Stimulated activated CD8-positive, alpha-beta memory T cell treated with anti-CD3 and anti-CD28 coated beads, Interleukin-12 subunit alpha, Interleukin-12 subunit beta, amount 100 ng/mL, for 24 hours (primary cell): ENCODE data around the gene RBM26.
A peak's percentile ranks its signal among the peaks of the same experiment; 100 is the strongest.

Experiments used
- DNase-seq: peaks from one replicate; pipeline ENCODE4 v3.0.0-alpha.2; 2020; ENCODE audit errors: extremely low read depth

The RBM26 gene, protein sequence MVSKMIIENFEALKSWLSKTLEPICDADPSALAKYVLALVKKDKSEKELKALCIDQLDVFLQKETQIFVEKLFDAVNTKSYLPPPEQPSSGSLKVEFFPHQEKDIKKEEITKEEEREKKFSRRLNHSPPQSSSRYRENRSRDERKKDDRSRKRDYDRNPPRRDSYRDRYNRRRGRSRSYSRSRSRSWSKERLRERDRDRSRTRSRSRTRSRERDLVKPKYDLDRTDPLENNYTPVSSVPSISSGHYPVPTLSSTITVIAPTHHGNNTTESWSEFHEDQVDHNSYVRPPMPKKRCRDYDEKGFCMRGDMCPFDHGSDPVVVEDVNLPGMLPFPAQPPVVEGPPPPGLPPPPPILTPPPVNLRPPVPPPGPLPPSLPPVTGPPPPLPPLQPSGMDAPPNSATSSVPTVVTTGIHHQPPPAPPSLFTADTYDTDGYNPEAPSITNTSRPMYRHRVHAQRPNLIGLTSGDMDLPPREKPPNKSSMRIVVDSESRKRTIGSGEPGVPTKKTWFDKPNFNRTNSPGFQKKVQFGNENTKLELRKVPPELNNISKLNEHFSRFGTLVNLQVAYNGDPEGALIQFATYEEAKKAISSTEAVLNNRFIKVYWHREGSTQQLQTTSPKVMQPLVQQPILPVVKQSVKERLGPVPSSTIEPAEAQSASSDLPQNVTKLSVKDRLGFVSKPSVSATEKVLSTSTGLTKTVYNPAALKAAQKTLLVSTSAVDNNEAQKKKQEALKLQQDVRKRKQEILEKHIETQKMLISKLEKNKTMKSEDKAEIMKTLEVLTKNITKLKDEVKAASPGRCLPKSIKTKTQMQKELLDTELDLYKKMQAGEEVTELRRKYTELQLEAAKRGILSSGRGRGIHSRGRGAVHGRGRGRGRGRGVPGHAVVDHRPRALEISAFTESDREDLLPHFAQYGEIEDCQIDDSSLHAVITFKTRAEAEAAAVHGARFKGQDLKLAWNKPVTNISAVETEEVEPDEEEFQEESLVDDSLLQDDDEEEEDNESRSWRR

DNA sequence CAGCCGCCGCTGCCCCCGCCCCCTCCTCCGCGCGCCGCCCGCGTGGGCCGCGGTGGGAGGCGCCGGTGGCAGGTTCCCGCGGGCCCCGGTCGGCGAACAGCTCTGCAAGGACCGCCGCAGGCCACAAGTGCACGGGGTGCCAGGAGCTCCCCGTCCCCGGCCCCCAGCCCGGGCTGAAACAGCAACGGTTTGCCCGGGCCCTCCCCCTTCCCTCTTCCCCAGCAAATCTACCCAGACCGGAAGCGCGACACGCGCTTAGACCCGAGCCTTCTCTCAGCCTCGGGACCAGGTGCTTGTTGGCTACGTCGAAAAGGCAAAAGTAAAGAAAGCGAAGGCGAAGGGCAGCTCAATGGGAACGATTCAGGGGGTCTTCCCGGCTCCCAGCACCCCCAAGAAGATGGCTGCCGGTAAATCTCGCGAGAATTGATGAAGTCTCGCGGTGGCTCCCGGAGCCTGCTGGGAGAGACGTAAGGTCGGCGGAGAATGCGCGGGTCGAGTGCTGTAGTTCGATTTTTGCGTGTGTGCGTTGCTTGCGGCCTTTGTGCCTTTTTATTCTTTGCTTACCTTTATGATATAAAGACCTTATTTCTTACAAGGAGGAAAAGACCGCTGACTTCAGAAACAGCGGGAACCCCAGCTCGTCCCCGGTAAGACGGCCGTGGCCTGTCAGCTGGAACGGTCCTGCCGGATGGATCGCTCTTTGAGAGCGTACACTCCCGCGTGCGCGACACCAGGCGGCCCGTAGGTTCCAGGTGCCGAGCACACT is at the start of gene RBM26:
TSS of gene RBM26 (minus strand) at position 425 of the 766 bp plus-strand sequence. CDS start 481 bp downstream, outside the sequence.
- peak; percentile 69 for DNase-seq

DNA sequence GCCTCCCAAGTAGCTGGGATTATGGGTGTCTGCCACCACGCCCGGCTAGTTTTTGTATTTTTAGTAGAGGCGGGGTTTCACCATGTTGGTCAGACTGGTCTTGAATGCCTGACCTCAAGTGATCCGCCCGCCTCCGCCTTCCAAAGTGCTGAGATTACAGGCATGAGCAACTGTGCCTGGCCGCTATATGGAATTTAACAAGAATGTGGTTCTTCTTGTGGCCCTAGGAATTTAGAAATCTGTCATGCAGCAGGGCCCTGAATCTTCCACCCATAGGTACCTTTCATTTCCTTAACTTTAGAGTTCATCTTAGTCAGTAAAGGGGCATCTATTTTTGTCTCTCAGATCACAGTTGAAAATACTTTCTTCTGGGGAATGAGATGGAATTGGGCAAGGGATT is 49.3 kb upstream of the RBM26 start:
- no peak for DNase-seq

DNA sequence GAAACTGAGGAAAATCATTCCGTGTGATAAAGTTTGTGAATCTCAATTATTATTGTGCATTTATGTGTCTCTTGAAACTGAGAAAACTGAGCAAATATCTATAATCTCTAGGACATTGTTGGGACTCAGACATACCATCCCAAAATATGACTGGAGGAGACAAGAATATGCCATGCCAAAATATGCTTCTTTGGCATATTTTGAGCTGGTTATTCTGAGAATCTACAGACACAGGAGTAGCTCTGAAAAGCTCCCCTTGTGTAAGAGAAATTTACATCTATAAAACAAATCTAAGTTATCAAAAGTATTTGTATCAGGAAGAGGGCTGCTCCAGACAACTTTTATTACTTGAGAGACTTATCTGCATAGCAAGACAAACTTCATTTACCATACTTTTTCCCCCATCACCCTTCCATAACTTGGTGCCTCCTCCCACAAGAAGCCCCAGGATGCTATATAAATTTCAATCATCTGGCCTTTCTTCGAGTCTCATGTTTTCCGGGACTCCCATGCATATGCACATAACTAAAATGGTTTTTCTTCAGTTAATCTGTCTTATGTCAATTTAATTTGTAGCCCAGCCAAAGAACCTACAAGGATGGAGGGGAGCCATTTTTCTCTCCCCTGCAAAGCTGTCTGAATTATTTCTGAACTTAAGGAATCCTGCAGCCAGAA is 46.3 kb upstream of the RBM26 start:
- no peak for DNase-seq

DNA sequence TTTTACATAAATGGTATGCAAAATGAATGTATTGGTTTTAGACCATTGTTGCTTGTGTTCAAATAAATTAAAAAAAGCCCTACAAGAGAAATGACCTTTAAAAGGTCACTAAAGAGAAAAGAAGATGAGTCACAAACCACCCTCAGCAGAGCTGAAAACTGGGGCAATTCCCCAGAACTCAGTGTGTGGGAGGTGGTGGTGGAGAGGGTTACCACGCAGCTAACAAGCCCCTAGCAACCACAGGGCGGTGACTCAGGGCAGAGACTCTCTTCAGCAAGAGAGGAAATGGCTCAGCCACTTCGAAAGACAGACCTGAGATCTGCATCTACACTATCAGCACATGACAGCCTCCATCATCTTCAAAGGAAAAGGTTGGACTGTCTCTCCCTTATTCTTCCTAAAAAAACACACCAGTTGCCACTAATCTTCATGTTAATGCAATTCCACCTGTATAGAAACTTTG is 45.5 kb upstream of the RBM26 start:
- peak; percentile 84 for DNase-seq

DNA sequence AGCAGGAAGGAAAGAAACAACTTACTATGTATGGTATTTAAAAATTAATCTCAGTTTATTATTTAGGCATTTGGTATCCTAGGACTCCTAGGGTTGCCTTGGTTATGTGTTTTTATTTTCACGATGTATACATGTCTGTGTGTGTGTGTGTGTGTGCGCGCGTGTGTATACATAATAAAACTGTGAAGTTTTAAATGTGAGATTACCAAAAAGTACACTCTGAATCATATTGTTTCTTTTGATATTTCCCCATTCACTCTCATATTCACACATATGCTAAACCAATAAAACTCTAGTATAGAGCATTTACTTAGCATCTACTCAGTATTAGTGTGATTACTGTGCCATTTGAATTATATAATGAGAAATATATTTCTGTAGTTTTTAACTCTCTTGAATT is 44.1 kb upstream of the RBM26 start:
- no peak for DNase-seq

DNA sequence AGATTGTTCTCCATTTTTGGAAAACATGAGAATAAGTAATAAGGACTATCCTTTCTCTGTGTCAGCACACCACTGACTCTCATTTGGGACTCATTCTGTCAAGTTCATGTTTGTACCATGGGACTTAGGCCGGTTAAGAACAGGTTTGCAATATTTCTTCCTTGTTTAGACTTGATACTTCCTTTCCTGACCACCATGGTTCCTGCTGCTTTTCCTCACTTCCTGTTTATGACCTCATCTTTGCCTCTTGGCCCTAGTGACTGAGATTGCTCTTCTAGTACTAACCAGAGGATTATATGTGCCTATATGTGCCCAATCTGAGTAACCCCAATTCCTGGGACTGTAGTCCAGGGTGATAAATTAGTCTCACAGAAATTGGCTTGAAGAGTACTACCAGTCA is 42.4 kb upstream of the RBM26 start:
- DNase-seq = no peak

DNA sequence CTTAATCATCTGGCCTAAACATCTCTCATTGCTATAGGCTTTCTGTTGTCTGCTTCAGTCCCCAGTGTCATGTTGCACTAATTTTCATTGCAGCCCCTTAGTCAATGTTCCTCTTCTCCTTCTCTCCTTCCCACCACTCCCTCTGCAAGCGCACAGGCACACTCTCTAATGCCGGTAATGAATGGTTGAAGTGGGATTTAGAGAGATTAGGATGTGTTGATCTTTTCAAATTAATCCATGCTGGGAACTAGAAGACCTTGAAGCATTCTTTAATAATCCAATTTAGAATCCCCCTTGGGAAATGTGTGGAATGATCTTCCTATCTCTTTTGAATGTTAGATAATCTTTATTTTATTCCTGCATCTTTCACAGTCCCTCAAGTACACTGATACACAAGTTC is 41.7 kb upstream of the RBM26 start:
- DNase-seq = no peak

DNA sequence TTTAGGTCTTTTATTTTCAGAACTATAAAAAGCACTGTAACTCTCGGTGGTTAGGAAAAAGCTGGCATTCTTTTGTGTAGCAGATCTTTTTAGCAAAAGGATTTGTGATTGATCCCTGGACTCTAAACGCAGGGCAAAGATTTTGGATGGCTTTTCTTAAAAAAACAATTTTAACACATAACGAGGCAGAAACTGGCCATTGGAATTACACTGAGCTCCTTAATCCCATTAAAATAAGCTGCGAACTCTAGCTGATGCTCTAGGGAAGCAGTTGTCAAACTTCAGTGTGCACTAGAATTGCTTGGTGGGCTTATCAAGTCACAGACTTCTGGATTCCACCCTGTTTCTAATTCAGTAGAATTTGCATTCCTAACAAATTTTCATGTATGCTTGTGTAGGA is 41.1 kb upstream of the RBM26 start:
- DNase-seq = no peak

DNA sequence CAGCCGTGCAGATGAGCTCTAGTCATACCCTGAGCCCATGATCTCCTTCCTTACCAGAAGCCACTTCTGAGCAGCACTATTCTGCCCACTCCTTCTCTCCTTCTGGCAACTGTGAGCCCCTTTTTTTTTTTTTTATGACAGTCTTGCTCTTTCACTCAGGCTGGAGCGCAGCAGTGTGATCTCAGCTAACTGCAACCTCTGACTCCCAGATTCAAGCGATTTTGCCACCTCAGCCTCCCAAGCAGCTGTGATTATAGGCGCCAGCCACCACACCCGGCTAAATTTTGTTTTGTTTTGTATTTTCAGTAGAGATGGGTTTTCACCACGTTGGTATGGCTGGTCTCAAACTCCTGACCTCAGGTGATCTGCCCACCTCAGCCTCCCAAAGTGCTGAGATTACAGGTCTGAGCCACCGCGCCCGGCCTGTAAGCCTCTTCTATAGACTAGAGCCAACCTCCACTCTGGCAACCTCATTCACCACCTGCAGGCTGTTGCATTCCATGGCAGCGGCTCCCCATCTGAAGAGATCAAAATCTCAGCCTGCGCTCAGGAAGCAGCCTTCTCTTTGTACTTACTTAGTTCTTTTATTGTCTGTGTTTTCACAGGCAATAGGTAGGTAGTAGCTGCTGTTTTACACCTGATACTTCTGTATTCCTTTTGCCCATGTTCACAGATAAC is 40.1 kb upstream of the RBM26 start:
- DNase-seq = no peak

DNA sequence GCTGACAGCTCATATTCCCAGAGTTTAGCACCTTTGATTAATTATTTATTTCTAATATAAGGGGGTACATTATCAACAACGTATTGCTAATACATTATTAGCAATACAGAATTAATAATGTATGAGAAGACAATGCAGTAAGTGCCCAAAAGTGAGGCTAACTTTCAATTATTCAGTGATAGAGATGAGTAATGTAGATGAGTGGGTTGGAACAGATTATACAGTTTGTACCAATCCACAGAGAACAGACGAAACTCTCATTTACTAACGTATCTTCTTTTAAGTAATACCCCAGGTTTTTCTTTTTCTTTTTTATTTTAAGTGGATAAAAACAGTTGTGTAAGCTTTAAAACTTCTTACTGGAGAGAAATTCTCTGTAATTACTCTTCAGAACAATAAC is 36.7 kb upstream of the RBM26 start:
- no peak for DNase-seq

DNA sequence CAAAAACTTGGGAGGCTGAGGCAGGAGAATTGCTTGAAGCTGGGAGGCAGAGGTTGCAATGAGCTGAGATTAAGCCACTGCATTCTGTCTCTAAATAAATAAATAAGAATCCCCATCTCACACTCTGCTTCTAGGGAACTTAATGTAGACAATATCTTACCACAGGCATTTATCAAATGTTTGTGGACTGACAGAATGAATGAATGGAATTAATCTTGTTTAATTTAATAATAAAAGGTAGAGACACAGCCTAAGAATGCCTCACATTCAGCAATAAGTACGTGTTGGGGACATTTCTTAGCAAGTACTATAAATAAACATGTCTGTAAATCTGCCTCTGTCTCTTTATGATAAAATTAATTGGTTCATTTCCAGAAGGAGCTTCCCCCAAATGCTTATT is 36.2 kb upstream of the RBM26 start:
- no peak for DNase-seq

DNA sequence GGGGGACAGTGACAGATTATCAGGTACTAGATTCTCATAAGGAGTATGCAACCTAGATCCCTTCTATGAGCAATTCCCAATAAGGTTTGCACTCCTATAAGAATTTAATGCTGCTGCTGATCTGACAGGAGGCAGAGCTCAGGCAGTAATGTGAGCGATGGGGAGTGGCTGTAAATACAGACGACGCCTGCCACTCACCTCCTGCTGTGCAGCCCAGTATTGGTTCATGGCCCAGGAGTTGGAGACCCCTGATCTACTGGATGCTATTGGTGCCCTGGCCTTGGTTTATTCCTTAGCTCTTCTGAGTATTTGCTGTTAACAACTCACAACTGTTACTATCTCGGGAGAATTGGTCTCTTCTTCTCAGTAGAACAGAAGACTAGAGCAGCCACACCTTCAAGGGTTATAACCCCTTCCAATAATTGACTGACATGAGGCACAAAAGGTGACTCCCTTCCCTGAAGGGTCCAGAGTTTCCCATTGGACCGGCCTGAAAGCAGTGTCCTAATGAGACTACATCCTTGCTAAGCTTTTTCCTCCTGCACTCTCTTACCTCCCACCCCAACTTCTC is 35.0 kb upstream of the RBM26 start:
- DNase-seq = no peak

DNA sequence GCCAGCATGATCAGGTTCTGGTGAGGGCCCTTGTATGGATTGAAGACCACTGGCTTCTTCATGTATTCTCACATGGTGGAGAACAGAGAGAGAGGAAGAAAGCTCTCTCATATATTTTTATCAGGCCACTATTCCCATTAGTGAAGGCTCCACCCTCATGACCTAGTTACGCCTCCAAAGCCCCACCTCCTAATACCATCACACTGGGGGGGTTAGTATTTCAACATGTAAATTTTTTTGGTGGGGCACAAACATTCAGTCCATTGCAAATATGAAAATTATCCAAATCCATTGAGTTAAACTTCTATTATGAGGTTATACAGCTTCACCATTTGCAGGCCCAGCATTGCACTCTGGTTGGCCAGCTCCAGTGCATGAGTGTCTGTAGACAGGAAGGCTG is 33.2 kb upstream of the RBM26 start:
- DNase-seq = no peak

DNA sequence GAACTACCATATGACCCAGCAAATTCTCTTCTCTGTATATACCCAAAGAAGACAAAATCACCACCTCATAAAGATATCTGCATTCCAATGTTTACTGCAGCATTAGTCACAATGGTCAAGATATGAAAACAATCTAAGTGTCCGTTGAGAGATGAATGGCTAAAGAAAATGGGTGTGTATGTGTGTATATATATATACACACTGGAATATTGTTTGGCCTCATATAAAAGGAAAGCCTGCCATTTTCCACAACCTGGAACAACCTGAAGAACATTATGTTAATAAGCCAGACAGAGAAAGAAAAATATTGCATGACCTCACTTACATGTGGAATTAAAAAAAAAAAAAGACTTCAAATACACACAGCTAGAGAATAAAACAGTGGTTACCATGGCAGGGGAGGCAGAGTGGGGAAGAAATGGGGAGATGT is 29.5 kb upstream of the RBM26 start:
- DNase-seq = no peak

DNA sequence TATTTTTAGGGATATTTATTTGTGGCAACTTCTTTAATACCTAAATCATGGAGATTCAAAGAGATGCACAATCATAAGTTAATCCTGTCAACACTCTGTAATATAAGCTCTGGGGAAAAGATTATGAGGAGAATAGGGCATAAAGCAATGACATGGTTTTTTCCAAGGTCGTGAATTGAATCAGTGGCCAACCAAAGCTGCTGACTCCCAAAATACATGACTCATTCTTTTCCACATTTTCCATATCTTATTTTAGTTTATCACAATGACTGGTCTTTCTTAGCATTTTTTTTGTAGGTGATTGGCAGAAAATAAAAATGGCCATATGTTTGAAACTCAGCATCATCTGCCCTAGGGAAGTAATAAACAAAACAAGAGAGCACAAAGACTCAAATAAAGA is 28.5 kb upstream of the RBM26 start:
- no peak for DNase-seq

DNA sequence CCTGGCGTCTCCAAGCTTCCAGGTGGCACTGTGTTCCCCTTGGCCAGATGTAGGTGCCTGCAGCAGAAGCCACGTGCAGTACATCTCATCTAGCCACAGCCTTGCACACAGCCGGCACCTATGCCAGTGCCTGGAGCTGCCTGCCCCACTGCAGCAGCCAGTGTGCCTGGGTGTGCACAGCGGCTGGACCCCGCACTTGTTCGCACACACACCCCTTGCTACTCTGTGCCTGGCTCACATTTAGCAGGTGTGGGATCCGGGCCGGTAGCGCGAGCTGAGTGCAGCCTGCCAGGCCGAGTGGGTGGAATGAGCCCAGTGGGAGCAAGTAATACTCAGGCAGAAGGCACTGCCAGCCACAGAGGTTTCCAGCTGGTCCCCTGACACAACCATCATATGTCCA is 26.9 kb upstream of the RBM26 start:
- no peak for DNase-seq

DNA sequence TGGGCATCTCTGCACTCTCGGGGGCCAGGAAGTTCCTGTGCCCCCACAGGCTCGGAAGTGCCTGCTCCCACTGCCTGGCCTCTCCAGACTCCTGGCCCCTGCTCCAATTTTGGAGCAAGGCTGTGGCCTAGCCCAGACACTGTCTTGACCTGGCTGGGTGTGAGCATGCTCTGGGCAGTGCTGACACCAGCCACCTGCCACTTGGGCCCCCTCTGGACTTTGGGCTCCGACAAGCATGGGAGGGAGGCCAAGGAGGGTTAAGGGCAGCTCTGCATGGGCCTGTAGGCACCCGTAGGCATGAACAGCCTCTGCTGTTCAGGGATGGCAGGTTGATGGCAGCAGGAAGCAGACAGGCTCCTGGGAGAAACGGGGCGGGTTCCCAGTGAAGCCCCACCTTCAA is 26.0 kb upstream of the RBM26 start:
- no peak for DNase-seq

DNA sequence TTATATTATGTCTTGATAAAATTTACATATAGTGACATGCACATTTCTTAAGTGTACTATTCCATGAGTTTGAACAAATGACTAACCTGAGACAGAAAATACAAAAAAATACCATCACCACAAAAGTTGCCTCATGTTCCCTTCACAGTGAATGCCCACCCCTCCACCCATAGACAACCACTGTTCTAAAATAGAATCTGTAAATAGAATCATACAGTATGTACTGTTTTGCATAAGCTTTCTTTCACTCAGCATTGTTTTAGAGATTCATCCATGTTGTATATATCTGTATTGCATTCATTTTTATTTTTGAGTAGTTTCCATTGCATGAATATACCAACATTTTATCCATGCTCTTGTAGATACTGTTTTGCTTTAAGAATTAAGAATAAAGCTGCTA is 23.3 kb upstream of the RBM26 start:
- no peak for DNase-seq

DNA sequence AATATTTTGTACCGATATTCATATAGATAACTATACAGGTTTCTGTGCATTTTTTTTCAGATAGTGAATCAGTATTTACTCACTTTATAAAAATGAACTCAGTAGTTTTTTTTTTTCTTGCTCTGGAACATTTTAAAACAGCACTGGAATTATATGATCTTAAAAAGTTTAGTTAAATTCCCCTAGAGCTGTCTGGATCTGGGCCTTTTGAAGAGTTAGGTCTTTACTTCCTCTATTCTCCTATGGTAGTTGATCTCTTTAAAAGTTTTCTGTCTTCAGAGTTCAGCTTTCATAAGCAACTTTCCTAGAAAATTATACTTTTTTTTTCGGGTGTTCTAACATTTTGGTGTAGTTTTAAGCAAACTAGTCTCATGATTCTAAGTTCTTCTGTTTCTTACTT is 21.8 kb upstream of the RBM26 start:
- DNase-seq = no peak

DNA sequence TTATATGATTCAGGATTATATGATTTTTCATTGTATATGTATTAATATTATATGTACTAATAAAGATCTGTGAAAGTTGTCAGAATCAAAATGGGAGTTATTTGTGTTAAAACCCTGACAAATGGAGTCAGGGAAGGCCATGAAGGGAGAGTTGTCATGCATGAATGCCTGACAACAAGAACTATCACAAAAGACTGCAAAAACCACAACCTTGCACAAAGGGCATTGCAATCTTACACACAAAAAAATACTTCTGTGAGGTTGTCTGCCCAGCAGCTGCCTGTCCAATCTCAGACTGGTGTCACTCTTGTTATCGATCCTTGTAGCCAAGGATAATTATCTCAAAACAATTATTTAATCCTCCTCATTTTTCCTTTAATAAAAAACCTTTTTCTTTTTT is 21.2 kb upstream of the RBM26 start:
- no peak for DNase-seq
